Central memory CD4-positive, alpha-beta T cell (primary cell): ENCODE measurements around the gene THY1.
"Not testable (repeated sequence)": the region's sequence is repeated elsewhere in the genome, so short reads cannot be mapped to it uniquely, and the experiment has no call there.

Experiments
- DNase-seq: peaks from one replicate; pipeline ENCODE4 v3.0.0; 2022
- total RNA-seq, 3 experiments: gene quantifications; one replicate each; lab custom pipeline; 2026; lab: John Stamatoyannopoulos, UW

THY1 gene
- total RNA-seq = 0 to 0.04 (median 0) reads per million in 3 experiments

DNA sequence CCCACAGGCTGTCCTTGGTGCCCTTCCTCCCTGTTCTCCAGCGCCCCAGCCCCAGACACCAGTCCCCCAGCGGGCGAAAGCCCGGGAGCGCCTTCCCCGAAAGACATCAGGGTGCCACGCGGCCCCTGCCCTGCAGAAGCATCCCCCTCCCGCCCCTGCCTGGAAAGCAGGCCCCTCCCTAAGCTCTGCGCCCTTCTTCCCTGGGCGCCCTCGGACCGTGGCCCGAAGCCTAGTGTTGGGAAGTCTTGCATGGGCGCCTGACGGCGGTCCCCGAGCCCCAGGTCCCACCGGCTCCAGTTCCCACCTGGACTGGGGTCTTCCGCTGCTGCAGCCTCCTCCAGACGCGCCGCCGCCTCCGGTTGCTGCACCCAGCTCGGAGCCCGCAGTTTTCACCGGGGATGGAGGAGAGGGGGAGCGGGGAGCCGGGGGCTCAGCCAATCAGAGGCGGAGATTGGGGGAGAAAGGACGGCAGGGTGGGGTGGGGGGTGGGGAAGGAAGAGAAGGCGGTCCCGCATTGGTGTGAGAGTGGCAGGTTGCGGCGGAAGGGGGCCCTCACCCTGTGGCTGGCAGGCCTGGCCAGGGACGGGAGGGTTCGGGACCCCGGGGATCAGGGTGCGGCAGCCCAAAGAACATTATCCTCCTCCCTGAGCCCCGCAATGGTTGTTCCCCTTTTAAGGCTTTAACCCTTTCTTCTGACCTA lies at the start of gene THY1:
Gene THY1, minus strand, starts transcription at position 364 of the 700 bp plus-strand sequence. CDS start 2,267 bp downstream, outside the sequence.
- no peak for DNase-seq

- no peak for DNase-seq
These were observed 49.3 kb upstream of the THY1 start for GRCh38 chr11:119472186-119472855.

DNA sequence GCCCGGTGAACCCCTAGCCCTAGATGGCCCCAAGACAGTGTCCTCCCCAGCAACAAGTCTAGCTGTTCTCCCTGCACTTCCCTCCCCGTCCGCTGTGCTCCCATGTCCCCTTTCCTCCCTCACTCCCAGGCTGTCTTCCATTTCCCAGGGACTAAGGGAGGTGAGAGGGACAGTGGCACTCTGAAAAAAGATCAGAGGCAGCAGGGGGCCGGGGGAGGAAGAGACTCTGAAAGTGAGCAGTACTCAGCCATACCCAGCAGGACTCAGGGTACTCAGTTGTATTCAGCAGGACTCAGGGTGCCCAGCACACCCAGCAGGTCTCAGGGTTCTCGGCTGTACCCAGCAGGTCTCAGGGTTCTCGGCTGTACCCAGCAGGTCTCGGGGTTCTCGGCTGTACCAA lies 48.4 kb upstream of the THY1 start:
- no peak for DNase-seq

DNA sequence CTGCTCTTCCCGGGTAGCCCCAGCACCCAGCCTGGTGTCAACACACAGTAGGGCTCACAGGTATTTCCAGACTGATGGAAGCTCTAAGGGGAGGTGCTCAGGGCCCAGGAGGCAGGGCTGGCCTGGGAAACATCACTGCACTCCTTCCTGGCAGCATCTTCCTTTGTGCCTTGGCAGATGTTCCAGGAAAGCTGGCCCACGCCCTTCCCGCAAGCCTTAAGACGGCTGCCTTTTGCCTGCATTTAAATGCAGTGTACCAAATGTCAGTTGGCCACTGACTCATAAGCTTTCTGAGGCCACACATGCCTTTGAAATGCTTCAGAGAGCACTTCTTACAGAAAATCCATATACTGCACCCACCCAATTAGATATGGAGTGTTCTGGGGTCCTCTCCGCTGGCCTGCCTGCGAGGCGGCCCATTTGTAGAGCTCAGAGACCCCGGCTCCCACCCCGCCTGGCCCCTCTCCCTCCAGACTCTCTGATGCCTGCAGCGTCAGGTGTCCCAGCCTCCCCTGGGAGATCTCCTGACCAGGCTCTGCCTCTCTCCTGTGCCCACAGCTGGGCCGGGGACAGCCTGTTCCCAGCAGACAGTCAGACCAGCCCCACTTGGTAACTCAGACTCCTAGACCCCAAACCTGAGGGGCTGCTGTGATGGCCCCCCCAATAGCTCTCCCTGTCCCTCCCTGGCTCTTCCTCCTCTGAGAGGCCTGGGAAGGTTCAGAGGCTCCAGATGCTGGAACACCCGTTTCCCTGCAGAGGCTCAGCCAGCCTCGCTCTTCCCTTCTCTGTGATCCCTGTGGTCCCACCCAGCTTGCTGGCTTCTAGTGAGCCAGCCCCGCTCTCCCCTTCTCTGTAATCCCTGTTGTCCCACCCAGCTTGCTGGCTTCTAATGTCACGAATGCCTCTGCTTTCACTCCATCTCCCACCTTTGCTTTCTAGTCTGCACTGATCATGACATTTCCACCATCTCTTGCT lies 47.6 kb upstream of the THY1 start:
- DNase-seq = no peak

DNA sequence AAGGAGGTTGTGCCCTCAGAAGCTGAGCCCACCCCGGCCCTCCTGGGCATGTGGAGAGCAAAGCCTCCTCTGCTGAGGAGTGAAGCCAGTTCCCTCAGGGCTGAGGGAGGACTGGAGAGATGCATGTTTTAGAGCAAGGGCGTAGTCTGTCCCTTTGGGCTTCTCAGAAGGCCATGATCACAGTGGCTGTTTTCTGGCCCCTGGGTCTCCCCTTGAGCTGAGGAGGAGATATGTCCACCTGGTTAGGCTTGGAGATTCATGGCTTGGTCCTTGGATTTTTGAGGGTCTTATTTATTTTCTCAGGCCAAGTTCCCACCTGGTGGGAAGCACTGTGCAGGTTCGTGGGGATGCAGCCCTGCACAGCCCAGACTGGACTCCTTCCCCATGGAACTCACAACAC lies 46.5 kb upstream of the THY1 start:
- no peak for DNase-seq

DNA sequence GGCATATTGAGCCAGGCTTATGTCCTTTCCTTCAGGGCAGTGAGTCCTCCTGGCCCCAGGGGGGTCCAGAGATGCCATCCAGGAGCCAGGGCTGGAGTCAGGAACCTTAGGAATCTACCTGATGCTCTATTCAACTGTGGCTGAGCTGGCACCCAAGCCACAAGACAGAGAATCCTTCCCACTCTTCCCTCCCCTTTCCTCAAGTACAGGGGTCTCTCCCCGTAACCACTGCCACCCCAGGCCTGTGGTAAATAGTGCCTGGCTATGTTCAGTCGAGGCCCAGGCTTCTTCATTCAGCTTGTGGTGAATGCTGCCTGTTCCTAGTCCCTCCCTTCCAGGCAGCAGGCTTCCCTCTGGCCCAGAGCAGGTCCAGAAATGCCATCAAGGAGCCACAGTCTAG lies 45.5 kb upstream of the THY1 start:
- no peak for DNase-seq

GRCh38 chr11:119461229-119461963 lies 38.4 kb upstream of the THY1 start:
- DNase-seq = no peak

DNA sequence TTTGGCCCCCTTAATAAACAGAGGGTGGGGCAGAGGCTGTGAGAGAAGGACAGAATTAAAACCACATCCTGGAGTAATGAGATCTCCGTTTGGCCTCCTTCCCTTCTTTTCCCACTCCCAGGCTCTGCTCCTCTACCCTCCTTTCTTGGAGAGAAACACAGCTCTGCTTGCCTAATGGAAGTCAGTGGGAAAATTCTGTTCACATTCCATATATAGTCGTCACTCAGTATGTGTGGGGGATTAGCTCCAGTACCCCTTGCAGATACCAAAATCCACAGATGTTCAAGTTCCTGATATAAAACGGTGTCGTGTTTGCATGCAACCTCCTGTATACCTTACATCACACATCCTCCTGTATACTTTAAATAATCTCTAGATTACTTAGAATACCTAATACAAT lies 37.6 kb upstream of the THY1 start:
- no peak for DNase-seq

DNA sequence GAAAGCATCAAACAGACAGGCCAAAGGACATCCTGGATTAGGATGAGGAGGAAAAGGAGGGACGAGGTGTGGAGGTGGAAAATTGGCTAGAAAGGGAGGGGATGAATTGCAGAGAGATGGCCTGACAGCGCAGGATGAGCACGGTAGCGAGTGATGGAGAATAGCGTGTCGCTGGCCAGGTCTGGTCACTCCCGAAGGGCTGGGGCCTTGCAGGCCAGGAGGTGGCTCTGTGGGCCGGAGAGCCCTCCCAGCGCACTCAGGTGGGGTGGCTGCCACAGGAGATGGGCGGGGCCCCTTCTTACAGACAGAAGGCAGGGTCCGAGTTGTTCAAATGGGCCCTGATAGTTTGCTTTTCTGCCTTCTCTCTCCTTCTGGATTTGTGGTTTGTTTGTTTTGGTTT lies 37.1 kb upstream of the THY1 start:
- DNase-seq = no peak

DNA sequence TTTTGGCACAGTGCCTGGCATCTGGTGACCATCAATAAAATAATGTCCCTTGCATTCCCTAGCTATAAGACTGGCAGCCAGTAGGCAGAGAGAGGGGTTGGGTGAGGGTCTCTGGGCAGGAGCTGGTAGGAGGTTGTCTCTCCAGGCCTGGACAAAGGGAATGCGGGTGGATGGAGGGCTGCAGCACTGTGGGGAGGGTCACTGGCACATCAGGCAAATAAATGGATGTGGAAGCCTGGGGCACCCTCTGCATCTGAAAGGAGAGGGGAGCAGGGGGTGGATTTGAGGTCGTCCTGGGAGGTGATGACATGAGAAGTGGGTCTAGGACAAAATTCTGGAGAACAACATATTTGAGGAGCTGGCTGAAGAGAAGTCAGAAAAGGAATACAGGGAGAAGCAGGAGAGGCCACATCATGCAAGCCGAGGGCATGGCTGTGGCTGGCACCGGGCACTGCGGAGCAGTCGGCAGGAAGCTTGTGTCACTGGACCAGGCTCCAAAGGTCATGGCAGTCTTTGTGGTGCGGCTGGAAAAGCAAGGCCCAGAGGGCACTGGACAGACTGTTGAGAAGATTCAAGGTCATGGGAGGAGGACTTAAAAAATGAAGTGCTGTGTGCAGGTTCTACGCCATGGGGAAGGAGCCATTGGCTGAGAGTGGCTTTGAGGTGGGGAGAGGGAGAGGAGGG lies 36.5 kb upstream of the THY1 start:
- DNase-seq = no peak

DNA sequence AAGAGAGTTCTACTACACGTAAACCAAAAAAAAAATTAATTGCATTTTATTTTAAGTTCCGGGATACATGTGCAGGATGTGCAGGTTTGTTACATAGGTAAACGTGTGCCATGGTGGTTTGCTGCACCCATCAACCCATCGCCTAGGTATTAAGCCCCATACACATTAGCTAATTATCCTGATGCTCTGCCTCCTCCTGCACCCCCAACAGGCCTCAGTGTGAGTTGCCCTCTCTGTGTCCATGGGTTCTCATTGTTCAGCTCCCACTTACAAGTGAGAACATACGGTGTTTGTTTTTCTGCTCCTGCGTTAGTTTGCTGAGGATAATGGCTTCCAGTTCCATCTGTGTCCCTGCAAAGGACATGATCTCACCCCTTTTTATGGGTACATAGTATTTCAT lies 32.7 kb upstream of the THY1 start:
- DNase-seq = not testable (repeated sequence)

DNA sequence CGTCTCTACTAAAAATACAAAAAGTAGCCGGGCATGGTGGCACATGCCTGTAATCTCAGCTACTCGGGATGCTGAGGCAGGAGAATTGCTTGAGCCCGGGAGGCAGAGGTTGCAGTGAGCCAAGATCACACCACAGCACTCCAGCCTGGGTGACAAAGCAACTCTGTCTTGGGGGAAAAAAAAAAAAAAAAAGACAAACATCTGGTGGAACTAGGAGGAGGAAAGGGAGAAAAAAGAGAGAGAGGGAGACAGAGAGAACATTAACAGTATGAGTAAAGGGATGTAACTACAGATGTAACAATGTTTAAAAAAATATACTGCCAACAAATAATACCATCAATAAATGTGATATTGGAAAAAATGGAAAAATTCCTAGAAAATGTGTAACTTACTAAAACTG lies 32.3 kb upstream of the THY1 start:
- not testable (repeated sequence) for DNase-seq

- no peak for DNase-seq
These were observed 30.9 kb upstream of the THY1 start for GRCh38 chr11:119453881-119454280.

DNA sequence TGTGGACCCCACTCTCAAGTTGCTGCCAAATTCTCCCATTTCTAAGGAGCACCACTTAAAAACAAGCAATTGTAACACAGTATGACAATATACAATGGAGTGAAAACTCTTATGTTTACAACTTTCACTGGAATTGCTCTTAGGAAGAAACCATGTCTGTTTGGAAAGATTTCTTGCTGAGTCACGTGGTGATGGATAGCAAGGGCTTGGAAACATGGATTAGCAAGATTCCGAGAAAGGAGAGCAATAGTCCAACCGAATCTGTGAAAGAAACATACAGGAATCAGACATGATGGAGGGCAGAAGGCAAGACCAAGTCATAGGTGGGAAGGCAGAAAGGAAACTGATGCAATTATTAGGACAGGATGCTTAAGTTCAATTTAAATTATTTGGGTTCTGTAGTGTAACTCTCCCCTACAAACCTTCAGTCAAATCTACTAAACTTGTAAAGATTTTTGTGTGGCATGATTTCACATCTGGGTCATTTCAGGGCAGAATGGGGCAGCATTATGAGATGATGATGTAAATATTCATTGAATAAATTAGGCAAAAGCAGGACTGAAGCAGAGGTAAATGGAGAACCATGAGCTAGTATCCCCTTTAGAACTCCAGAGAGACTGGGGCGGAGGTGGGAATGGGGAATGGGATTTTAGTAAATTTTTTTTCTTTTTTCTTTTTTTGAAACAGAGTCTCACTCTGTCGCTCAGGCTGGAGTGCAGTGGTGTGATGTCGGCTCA lies 27.8 kb upstream of the THY1 start:
- no peak for DNase-seq

DNA sequence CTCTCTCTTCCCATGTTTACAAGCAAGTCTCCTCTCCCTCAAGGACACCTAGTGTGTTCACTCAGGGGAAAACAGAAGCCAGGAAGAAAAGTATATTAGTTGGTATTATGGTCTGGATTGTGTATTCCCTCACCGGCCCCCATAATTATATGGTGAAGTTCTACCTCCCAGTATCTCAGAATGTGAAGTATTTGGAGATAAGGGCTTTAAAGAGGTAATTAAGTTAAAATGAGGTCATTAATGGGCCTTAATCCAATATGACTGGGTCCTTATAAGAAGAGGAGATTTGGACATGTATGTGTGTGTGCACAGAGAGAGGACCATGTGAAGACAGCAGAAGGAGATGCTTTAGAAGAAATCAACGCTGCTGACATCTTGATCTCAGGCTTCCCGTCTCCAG lies 26.5 kb upstream of the THY1 start:
- DNase-seq = no peak

DNA sequence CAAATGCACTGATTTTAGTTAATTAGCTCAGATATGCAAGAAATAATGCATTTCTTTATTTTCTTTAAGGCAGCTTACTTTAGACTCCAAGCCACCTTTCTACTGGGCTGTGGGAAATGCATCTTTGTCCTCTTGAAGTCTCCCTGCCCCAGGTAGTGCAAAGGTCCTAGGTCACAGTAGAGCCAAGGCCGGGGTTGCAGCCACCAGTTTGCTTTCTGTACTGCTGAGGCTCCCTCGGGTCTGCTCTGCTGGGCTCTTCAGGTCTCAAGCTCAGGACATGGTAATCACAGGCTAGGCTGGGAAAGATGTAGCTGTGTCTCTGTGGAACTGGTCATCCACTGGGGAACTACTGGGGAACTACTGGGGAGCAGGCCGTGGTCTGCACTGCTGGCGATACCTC lies 25.4 kb upstream of the THY1 start:
- no peak for DNase-seq

DNA sequence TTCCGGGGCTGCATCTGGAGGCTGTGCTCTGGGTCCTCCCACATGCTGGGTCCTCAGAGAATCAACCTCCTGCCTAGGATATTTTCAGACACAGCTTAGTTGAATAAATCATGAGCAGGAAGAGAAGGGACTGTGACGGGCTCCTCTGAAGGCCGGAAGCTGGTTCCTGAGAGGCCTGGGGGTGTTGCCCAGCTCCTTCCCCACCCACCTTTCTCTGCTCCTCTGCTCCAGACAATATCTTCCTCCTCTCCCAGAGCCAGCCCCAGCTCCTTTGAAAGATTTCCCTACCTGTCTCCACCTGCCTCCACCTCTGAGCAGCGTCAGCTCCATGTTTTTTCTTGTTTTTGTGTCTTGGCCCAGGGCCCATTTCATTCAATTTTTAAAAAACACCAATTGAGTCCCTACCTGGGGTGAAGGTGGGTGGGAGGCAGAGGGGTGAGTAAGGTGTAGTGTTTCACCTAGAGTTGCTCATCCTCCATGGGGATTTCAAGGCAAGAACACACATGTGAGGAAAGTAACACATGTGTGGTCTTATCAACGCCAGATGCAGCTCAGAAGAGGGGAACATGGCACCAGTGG lies 24.8 kb upstream of the THY1 start:
- DNase-seq = no peak

DNA sequence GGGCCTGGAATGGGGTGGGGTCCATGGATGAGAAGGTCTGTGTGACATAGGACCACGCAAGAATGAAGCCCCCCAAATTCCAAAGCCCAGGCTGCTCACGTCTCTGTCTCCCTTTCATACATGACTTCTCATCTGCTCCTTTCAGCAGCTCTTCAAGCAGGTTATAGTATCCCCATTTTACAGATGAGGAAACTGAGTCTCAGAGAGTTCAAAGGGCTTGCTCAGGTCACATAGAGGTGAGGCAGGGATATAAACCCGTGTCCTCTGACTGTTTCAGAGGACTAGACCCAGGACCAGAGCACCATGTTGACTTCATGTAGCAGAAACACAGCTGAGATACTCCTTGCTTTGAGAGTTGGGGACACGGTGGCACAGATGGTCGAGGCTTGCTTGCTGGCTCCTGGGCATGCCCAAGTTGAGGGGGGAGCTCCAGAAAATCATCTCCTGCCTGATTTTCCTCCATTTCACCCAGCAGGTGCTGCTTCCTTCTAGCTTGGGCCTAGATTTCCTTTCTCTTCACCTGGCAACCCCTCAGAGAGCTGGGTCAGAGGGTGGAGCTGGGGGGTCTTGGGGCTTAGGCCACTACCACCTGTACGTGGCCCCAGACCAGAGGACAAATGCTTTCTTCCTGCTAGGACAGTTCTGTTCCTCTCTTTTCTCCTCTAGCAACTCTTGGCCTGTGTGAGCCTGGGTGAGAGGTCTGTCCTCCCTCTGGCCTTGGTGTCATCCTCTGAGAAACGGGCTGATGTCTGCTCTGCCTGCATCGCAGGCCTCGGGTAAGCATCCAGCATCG lies 24.1 kb upstream of the THY1 start:
- no peak for DNase-seq

- no peak for DNase-seq
These were observed 23.5 kb upstream of the THY1 start for GRCh38 chr11:119446434-119446833.

- no peak for DNase-seq
These were observed 22.9 kb upstream of the THY1 start for GRCh38 chr11:119445850-119446249.
